HCT116 (cell line): ENCODE measurements around the gene IKZF3. TPM values are rescaled to one million over a fixed set of nuclear protein-coding genes. Genes with fewer than 3 reads are reported as not detected.

Experiments
- ATAC-seq: fragments of 200-7000 bp; cut with Tn5 transposase; 2 replicates; pipeline ENCODE4 v1.9.1; 2020; ENCODE audit warnings: mild to moderate bottlenecking, moderate library complexity
- BruUV-seq: library from RNA; stranded (reverse); fragments of 400-500 nt; replicated peaks from 2 replicates; lab custom pipeline; 2021; lab: Mats Ljungman, UMichigan
- CTCF ChIA-PET: fragments of 300-600 bp; sonication (Branson Sonifier 250); formaldehyde crosslinking; loops from one replicate; lab custom pipeline; 2021; ENCODE audit warnings: antibody characterized with exemption; lab: Charles Lee
- POLR2A ChIA-PET: fragments of 300-600, 350-600 bp; sonication (Branson Sonifier 250); formaldehyde crosslinking; loops from one replicate; lab custom pipeline; 2021; ENCODE audit warnings: antibody characterized with exemption; lab: Charles Lee
- RAD21 ChIA-PET, 2 experiments: fragments of 300-600 bp; sonication (Branson Sonifier 250); formaldehyde crosslinking; loops; one replicate each; lab custom pipeline; 2023; ENCODE audit warnings: low total read pairs in 2 of 2; ENCODE audit not compliant: uncharacterized antibody in 2 of 2, unreplicated experiment in 2 of 2, low non-redundant PET in 1 of 2; lab: Charles Lee
- DNase-seq: peaks from one replicate; pipeline ENCODE4 v3.0.0-alpha.2; 2010; ENCODE audit warnings: low read depth, low spot score
- H2AFZ ChIP-seq: fragments of 200-600 bp; shearing (Covaris generic), sonication (generic); 2 replicates; pipeline ENCODE4 v1.6.1; 2017; ENCODE audit warnings: low read depth, mixed run types, mixed read lengths, antibody characterized with exemption, low read length; ENCODE audit not compliant: poor library complexity, severe bottlenecking
- H3K27ac ChIP-seq: 2 replicates; pipeline ENCODE4 v1.5.1; 2012; ENCODE audit warnings: low read depth, low read length
- H3K27me3 ChIP-seq: fragments of 200-600 bp; sonication (generic); 2 replicates; pipeline ENCODE4 v1.6.1; 2016; ENCODE audit warnings: mixed run types, low read length, mixed read lengths; ENCODE audit not compliant: insufficient read depth
- H3K36me3 ChIP-seq, 2 experiments: fragments of 200-500 bp in 1 of 2; fragments of 200-600 bp in 1 of 2; sonication (Bioruptor generic) in 1 of 2; sonication (generic) in 1 of 2; 2 replicates each; pipeline versions ENCODE4 v1.5.1 to v1.6.1; 2014 to 2016; ENCODE audit warnings: low read length in 2 of 2, inconsistent platforms in 1 of 2, mixed read lengths in 1 of 2, mixed run types in 1 of 2; ENCODE audit not compliant: insufficient read depth in 2 of 2, control insufficient read depth in 1 of 2
- H3K4me1 ChIP-seq, 2 experiments: fragments of 200-600 bp in 1 of 2; sonication (generic) in 1 of 2; 2 replicates each; pipeline versions ENCODE4 v1.5.1 to v1.6.1; 2012 to 2017; ENCODE audit warnings: low read length in 2 of 2, inconsistent platforms in 1 of 2, mild to moderate bottlenecking in 1 of 2, mixed read lengths in 1 of 2, mixed run types in 1 of 2, moderate library complexity in 1 of 2; ENCODE audit not compliant: insufficient read depth in 2 of 2, control insufficient read depth in 1 of 2
- H3K4me2 ChIP-seq: fragments of 200-600 bp; sonication (generic); 2 replicates; pipeline ENCODE4 v1.6.1; 2017; ENCODE audit warnings: mixed run types, low read length, mixed read lengths
- H3K4me3 ChIP-seq, 2 experiments: fragments of 200-600 bp in 1 of 2; sonication (generic) in 1 of 2; replicated peaks in 1 of 2; 2 replicates each; pipeline ENCODE4 v1.5.1; 2011 to 2016; ENCODE audit warnings: low read length in 2 of 2, control low read depth in 1 of 2, low read depth in 1 of 2, mild to moderate bottlenecking in 1 of 2, mixed read lengths in 1 of 2, mixed run types in 1 of 2
- H3K79me2 ChIP-seq: fragments of 200-600 bp; sonication (generic); 2 replicates; pipeline ENCODE4 v1.6.1; 2017; ENCODE audit warnings: mild to moderate bottlenecking, mixed run types, low read length, moderate library complexity, mixed read lengths; ENCODE audit not compliant: insufficient read depth
- H3K9ac ChIP-seq: fragments of 200-600 bp; sonication (generic); 2 replicates; pipeline ENCODE4 v1.6.1; 2016; ENCODE audit warnings: low read length, mixed read lengths
- H3K9me2 ChIP-seq: fragments of 200-600 bp; sonication (generic), shearing (Covaris generic); 2 replicates; pipeline ENCODE4 v1.6.1; 2017; ENCODE audit warnings: mixed run types, mild to moderate bottlenecking, moderate library complexity; ENCODE audit not compliant: insufficient read depth
- H3K9me3 ChIP-seq, 2 experiments: fragments of 200-500 bp in 1 of 2; fragments of 200-600 bp in 1 of 2; sonication (Bioruptor generic) in 1 of 2; sonication (generic) in 1 of 2; 2 replicates each; pipeline ENCODE4 v1.6.1; 2014 to 2017; ENCODE audit warnings: low read length in 2 of 2, mixed read lengths in 2 of 2, inconsistent platforms in 1 of 2, low read depth in 1 of 2, mild to moderate bottlenecking in 1 of 2, mixed run types in 1 of 2, moderate library complexity in 1 of 2; ENCODE audit not compliant: control insufficient read depth in 1 of 2, insufficient read depth in 1 of 2
- H4K20me1 ChIP-seq: fragments of 200-600 bp; sonication (generic), shearing (Covaris generic); 2 replicates; pipeline ENCODE4 v1.6.1; 2017; ENCODE audit warnings: mixed run types, mild to moderate bottlenecking, moderate library complexity; ENCODE audit not compliant: insufficient read depth
- ATF3 ChIP-seq: IDR thresholded peaks from 2 replicates; pipeline ENCODE4 v1.6.1; 2012
- CBX3 ChIP-seq: IDR thresholded peaks from 2 replicates; pipeline ENCODE4 v1.6.1; 2012; ENCODE audit warnings: low read depth
- CTCF ChIP-seq, 3 experiments: fragments of 200-600 bp in 1 of 3; sonication (generic) in 1 of 3; IDR thresholded peaks in 2 of 3; conservative IDR thresholded peaks in 1 of 3; 2 replicates each; pipeline ENCODE4 v1.5.1; 2012 to 2017; ENCODE audit warnings: low read depth in 2 of 3, low read length in 2 of 3, antibody characterized with exemption in 1 of 3, borderline replicate concordance in 1 of 3, control low read depth in 1 of 3, mild to moderate bottlenecking in 1 of 3, mixed read lengths in 1 of 3, mixed run types in 1 of 3, moderate library complexity in 1 of 3; ENCODE audit not compliant: insufficient read depth in 1 of 3
- EGR1 ChIP-seq: IDR thresholded peaks from 2 replicates; pipeline ENCODE4 v1.6.1; 2012; ENCODE audit warnings: low read depth
- ELF1 ChIP-seq: IDR thresholded peaks from 2 replicates; pipeline ENCODE4 v1.6.1; 2012; ENCODE audit warnings: low read depth, borderline replicate concordance
- EZH2 ChIP-seq: fragments of 200-600 bp; sonication (generic); IDR thresholded peaks from 2 replicates; pipeline ENCODE4 v1.6.1; 2017; ENCODE audit warnings: antibody characterized with exemption, mixed run types
- EZH2phosphoT487 ChIP-seq: fragments of 200-600 bp; IDR thresholded peaks from 2 replicates; pipeline ENCODE4 v1.6.1; 2018; ENCODE audit warnings: antibody characterized with exemption, borderline replicate concordance
- FOSL1 ChIP-seq: IDR thresholded peaks from 2 replicates; pipeline ENCODE4 v1.6.1; 2012; ENCODE audit warnings: low read depth
- JUND ChIP-seq: IDR thresholded peaks from 2 replicates; pipeline ENCODE4 v1.6.1; 2012
- MAX ChIP-seq: IDR thresholded peaks from 2 replicates; pipeline ENCODE4 v1.6.1; 2012
- POLR2A ChIP-seq: IDR thresholded peaks from 2 replicates; pipeline ENCODE4 v1.7.0; 2011; ENCODE audit warnings: borderline replicate concordance; ENCODE audit not compliant: insufficient read depth, insufficient read length; ENCODE audit errors: extremely low read depth
- POLR2AphosphoS5 ChIP-seq: IDR thresholded peaks from 2 replicates; pipeline ENCODE4 v1.6.1; 2011; ENCODE audit warnings: mild to moderate bottlenecking, low read depth, low read length, moderate library complexity
- RAD21 ChIP-seq: IDR thresholded peaks from 2 replicates; pipeline ENCODE4 v1.6.1; 2012; ENCODE audit warnings: low read depth, mild to moderate bottlenecking
- REST ChIP-seq: IDR thresholded peaks from 2 replicates; pipeline ENCODE4 v1.6.1; 2012; ENCODE audit warnings: low read depth
- SP1 ChIP-seq: IDR thresholded peaks from 2 replicates; pipeline ENCODE4 v1.6.1; 2012; ENCODE audit warnings: low read depth
- SRF ChIP-seq: IDR thresholded peaks from 2 replicates; pipeline ENCODE4 v1.6.1; 2012; ENCODE audit warnings: low read depth
- YY1 ChIP-seq: IDR thresholded peaks from 2 replicates; pipeline ENCODE4 v1.6.1; 2011; ENCODE audit warnings: low read length, low read depth, moderate library complexity, mild to moderate bottlenecking; ENCODE audit not compliant: insufficient replicate concordance; ENCODE audit errors: extremely low read depth
- ZBTB33 ChIP-seq: IDR thresholded peaks from 2 replicates; pipeline ENCODE4 v1.6.1; 2011; ENCODE audit warnings: mild to moderate bottlenecking, low read length, moderate library complexity; ENCODE audit not compliant: insufficient replicate concordance; ENCODE audit errors: extremely low read depth
- ZNF274 ChIP-seq: fragments of 200-500 bp; sonication (Bioruptor generic); IDR thresholded peaks from 2 replicates; pipeline ENCODE4 v1.6.1; 2014; ENCODE audit warnings: mild to moderate bottlenecking, low read depth, low read length, inconsistent platforms
- intact Hi-C: fragments of 100-400 bp; cut with micrococcal nuclease; formaldehyde crosslinking; loops from 2 replicates; pipeline ENCODE4 v1.10.0; 2022
- total RNA-seq: library from RNA; stranded (reverse); gene quantifications from one replicate; pipeline ENCODE4 v1.2.1, GENCODE V29; 2021; ENCODE audit not compliant: unreplicated experiment

Gene IKZF3
- total RNA-seq, 1 experiment from 2014 or later: 0.30 TPM

- Histone ChIP-seq H3K36me3 (no peaks in the 10 kb centered on the region), H4K20me1 (no peaks in the 10 kb centered on the region), H3K79me2 (no peaks in the 10 kb centered on the region), H3K9me2 (no peaks in the 10 kb centered on the region), H3K4me1 (peaks cover 12 to 28% of the 10 kb centered on the region in 2 experiments), H3K9ac (no peak overlapping the region), H3K4me2 (no peak overlapping the region), H3K9me3 (no peaks in the 10 kb centered on the region), H3K27ac (no peak overlapping the region), H3K27me3 (peaks cover 11% of the 10 kb centered on the region; the same call in 1 of the 2 replicates), H2AFZ (no peak overlapping the region), H3K4me3 (no peak overlapping the region)
- intact Hi-C loops: no loop called here
- BruUV-seq: no TSS peak
- no peak for ATAC-seq
- ChIA-PET RAD21 (no interaction called here), POLR2A (no interaction called here), CTCF (no interaction called here)
- no peak for DNase-seq
- TF ChIP-seq CBX3 (no peak), SP1 (no peak), CTCF (IDR thresholded peaks at IDR 0.05 in 2 of 3, conservative IDR thresholded peaks at IDR 0.05 in 1 of 3; ENCODE audit: borderline replicate concordance in 1 of 3, insufficient read depth in 1 of 3, low read depth in 2 of 3, low read length in 2 of 3) (no peak), ZBTB33 (no peak), ZNF274 (no peak), RAD21 (no peak), EGR1 (no peak), MAX (no peak), EZH2 (no peak), REST (no peak), EZH2phosphoT487 (no peak), YY1 (no peak), FOSL1 (no peak), POLR2AphosphoS5 (no peak), POLR2A (no peak), SRF (no peak), JUND (no peak), ATF3 (no peak), ELF1 (no peak)
These were observed 90.9 kb downstream of the IKZF3 start for GRCh38 chr17:39772987-39773934.
